Activated CD8-positive, alpha-beta memory T cell treated with anti-CD3 and anti-CD28 coated beads, Interleukin-2, amount 50 U/mL, for 1 hour (primary cell): ENCODE results near the gene KCNT2.
"Not testable (repeated sequence)": the region's sequence is repeated elsewhere in the genome, so short reads cannot be mapped to it uniquely, and the experiment has no call there.

Experiments used
- DNase-seq: peaks from one replicate; pipeline ENCODE4 v3.0.0-alpha.2; 2020; ENCODE audit errors: extremely low read depth

Gene KCNT2

GRCh38 chr1:196319301-196319700 lies 288.9 kb downstream of the KCNT2 start:
- DNase-seq: no peak

- no peak for DNase-seq
Observed at GRCh38 chr1:196317535-196318522, 290.4 kb downstream of the KCNT2 start.

- no peak for DNase-seq
Observed at GRCh38 chr1:196312739-196313138, 295.5 kb downstream of the KCNT2 start.

GRCh38 chr1:196309386-196309785 lies 298.9 kb downstream of the KCNT2 start:
- no peak for DNase-seq

- no peak for DNase-seq
Observed at GRCh38 chr1:196308176-196308575, 300.1 kb downstream of the KCNT2 start.

GRCh38 chr1:196306421-196306820 lies 301.8 kb downstream of the KCNT2 start:
- DNase-seq: no peak

GRCh38 chr1:196305216-196305615 lies 303.0 kb downstream of the KCNT2 start:
- DNase-seq: no peak

- DNase-seq: no peak
Observed at GRCh38 chr1:196302981-196303380, 305.3 kb downstream of the KCNT2 start.

GRCh38 chr1:196302420-196302819 lies 305.8 kb downstream of the KCNT2 start:
- no peak for DNase-seq

- no peak for DNase-seq
Observed at GRCh38 chr1:196295766-196296165, 312.5 kb downstream of the KCNT2 start.

- DNase-seq: no peak
Observed at GRCh38 chr1:196278816-196279215, 329.4 kb downstream of the KCNT2 start.

GRCh38 chr1:196277860-196278259 lies 330.4 kb downstream of the KCNT2 start:
- no peak for DNase-seq

- no peak for DNase-seq
Observed at GRCh38 chr1:196271212-196271947, 336.9 kb downstream of the KCNT2 start.

- DNase-seq: not testable (repeated sequence)
Observed at GRCh38 chr1:196263086-196263485, 345.2 kb downstream of the KCNT2 start.

GRCh38 chr1:196260270-196260669 lies 348.0 kb downstream of the KCNT2 start:
- no peak for DNase-seq

GRCh38 chr1:196259316-196259715 lies 348.9 kb downstream of the KCNT2 start:
- no peak for DNase-seq

GRCh38 chr1:196255762-196256161 lies 352.5 kb downstream of the KCNT2 start:
- no peak for DNase-seq

- no peak for DNase-seq
Observed at GRCh38 chr1:196229546-196229945, 378.7 kb downstream of the KCNT2 start.

- DNase-seq: no peak
Observed at GRCh38 chr1:196214866-196215265, 393.4 kb downstream of the KCNT2 start.

- no peak for DNase-seq
Observed at GRCh38 chr1:196209983-196210382, 398.3 kb downstream of the KCNT2 start.

- DNase-seq: no peak
Observed at GRCh38 chr1:196209265-196209664, 399.0 kb downstream of the KCNT2 start.

- DNase-seq: no peak
Observed at GRCh38 chr1:196207612-196208217, 400.5 kb downstream of the KCNT2 start.
